Hepatocyte (in vitro differentiated cells): ENCODE results near the gene FIBCD1.

Source experiments
- EZH2phosphoT487 ChIP-seq: fragments of 200-600 bp; sonication (generic); IDR thresholded peaks from one replicate; pipeline ENCODE4 v1.6.1; 2018; ENCODE audit warnings: antibody characterized with exemption, mild to moderate bottlenecking, low read depth, moderate library complexity; ENCODE audit not compliant: unreplicated experiment, severe bottlenecking
- TF ChIP-seq, protein P1 (sequence below): fragments of 200-600 bp; sonication (generic); IDR thresholded peaks from 2 replicates; pipeline ENCODE4 v1.5.1; 2016; ENCODE audit warnings: antibody characterized with exemption, mild to moderate bottlenecking; ENCODE audit not compliant: poor library complexity

DNA sequence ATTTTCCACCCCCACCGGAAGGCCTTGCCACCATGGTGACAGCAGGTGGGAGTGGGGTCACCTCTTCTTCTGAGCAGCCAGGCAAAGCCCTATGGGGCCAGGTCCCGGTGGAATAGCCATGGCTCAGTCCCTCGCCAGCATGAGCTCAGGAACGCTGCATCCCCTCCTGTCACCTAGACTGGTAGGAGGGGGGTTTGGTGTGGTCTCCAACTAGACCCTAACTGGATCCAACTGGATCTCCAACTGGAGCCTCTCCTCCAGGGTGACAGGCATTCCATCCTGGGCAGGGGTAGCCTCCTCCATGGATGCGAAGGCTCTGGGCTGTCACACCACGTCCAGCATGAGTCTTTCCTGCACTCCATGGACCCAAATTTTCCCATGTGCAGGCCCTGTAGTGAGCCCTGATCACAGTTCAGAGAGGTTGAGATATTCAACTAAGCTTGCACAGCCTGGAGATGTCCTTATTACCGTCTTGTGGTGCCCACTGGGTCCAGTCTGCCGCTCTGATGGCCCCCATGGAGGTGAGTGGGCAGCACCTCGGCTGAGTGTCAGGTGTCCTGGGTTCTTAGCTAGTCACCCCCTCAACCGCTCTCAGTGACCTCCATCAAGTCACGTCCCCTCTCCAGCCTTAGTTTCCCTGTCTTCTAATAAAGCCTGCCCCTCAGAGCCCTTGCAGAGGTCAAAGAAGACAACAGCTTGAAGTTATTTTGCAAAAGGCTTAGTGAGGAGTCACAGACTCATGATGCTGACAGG lies 18.6 kb upstream of the FIBCD1 start:
- TF ChIP-seq, protein P1, sequence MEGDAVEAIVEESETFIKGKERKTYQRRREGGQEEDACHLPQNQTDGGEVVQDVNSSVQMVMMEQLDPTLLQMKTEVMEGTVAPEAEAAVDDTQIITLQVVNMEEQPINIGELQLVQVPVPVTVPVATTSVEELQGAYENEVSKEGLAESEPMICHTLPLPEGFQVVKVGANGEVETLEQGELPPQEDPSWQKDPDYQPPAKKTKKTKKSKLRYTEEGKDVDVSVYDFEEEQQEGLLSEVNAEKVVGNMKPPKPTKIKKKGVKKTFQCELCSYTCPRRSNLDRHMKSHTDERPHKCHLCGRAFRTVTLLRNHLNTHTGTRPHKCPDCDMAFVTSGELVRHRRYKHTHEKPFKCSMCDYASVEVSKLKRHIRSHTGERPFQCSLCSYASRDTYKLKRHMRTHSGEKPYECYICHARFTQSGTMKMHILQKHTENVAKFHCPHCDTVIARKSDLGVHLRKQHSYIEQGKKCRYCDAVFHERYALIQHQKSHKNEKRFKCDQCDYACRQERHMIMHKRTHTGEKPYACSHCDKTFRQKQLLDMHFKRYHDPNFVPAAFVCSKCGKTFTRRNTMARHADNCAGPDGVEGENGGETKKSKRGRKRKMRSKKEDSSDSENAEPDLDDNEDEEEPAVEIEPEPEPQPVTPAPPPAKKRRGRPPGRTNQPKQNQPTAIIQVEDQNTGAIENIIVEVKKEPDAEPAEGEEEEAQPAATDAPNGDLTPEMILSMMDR: no peak
- TF ChIP-seq EZH2phosphoT487: no peak
